ENCODE results near the gene RTN4.

RTN4 gene

DNA sequence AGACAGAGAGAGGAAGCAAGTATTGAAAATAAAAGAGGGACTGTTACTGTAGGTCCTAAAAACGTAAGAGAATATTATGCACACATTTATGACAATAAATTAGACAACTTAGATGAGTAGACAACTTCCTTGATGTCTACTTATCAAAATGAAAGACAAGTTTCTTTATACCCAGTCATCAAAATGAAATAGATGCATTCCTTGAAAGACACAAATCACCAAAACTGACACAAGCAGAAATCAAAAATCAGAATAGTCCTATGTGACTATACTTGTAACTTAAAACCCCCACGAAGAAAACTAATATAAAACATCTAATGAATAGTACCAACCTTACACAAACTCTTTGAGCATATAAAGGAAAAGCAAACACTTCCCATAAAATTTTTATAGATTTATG is 14.5 kb downstream of the RTN4 start:
- DNase-seq = no peak

DNA sequence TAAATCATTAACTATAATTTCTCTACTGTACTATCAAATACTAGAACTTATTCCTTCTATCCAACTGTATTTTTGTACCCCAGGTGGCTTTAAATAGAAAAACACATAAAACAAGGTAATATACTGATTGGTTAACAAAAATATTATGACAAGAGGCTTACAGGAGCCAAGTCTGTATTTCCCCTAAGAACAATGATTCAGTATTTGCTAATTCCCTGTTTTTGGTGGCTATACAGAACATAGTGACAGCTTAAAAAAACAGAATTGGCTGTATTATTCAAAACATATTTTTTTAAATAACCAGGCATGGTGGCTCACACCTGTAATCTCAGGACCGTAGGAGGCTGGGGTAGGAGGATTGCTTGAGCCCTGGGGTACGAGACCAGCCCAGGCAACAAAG is 16.3 kb downstream of the RTN4 start:
- DNase-seq = no peak

DNA sequence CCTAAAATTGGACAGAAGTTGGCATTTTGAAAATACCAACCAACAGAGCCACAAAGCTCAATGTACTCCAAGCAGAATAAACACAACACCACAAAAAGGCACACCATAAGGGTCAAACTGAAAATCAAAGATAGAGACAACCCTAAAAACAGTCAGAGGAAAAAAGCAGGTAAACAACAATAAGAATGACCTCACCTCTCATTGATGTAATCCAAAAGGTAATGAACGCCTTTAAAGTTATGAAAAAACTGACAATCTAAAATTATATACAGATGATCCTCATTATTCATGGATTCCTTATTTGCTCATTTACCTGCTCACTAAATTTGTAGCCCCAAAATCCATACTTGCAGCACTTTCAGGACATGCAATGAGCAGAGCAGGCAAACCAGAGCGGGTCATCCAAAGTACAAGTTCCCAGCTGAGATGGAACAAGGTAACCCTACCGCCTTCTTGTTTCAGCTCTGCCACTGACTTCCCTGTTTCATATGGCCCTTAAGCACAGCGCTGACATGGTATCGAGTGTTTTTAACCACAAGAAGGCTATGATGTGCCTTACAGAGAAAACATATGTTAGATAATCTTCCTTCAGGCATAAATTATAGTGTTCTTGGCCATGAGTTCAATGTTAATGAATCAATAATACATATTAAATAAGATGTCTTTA is 17.0 kb downstream of the RTN4 start:
- DNase-seq = no peak

DNA sequence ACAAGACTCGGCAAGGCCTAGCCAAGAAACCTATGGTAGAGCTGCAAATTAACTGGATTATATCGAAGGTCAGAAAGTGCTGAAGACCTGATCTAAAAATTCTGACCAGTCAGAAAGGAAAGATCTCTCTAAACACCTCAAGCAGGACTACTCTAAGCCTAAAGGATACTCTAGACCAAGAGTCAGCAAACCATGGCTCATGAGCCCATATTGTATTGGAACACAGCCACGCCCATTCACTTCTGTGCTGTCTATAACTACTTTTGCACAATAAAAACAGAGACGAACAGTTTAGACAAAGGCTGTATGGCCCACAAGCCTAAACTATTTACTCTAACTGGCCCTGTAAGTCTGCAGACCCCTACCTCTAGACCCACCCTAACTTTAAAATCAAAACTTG is 18.7 kb downstream of the RTN4 start:
- no peak for DNase-seq

DNA sequence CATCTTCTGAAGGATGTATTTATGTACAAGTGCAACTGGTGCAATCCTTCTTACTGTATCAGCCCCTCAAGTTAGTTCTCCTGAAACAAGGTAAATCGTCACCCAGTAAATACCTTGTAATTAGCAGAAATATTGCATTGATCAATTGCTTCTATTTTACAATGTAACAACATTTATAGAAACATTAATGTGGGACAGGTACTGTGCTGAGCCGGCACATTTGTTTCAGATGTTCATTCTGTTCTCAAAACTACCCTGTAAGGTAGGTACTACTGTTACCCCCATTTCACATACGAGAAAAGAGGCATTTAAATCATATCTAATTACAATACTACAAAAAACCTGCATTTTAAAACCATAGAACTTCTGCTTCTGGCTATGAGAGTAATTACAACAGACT is 19.5 kb downstream of the RTN4 start:
- DNase-seq = no peak

DNA sequence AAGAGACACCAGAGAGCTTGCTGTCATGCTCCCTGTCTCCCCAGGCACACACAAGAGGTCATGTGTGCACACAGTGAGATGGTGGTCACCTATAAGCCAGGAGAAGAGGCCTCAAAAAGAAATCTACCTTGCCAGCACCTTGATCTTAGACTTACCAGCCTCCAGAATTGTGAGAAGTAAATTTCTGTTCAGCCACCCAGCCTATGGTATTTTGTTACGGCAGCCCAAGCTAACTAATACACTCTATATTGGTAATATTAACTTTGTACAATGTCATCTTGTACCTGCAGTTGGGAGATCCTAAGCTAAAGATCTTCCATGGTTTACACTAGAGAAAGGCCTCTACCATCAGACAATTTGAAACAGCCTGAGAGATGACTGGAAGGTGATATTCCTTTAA is 21.2 kb downstream of the RTN4 start:
- no peak for DNase-seq

DNA sequence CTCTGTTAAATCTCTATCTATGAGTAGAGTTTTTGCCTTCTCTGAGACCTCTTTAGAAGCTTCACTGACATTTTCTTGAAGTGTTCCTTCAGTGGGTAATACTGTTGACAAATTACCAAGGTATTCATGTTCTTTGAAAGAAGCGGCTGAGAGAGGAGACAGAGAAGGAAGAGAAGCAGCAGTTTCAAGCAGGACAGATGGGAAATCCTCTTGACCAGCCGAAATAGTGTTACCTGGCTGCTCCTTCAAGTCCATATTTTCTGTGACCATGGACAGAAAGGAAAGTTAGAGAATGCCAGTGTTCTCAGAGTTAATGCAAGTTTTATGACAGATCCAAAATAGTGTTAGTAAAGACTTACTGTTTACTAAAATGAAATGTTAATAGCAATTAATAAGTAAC is 23.0 kb downstream of the RTN4 start:
- DNase-seq = no peak

DNA sequence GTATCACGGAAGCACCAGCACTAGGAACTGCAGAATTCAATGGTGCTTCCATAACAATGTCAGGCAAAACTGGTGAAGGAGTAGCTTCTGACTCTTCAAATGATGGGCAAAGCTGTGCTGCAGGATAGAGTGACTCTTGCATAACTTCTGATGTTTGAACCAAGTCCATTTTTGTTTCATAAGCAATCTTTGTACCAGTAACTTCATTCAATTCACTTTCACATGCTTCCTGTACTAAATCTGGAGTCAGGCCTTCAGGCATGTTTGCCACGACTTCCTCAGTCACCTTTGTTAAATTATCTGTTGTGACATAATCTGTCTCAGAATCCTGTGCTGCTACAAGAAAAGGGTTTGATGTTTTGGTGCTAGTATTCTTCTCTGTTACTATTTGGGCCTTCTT is 24.0 kb downstream of the RTN4 start:
- no peak for DNase-seq

DNA sequence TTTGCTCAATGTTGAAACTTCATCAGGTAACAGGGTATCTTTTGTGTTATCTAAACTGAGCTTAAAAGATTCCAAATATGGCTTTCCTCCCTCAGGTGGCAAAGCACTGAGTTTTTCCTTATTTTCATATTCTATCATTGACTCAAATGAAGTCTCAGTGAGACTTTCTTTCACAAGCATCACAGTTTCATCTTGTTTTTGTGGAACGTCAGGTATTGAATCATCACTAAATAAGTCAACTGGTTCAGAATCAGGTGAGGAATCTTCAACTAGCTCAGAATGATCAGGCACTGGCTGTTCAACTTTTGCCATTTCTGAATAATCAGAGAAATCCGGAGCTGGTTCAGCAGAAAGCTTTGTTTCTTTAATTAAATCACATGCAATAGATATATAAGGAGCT is 24.6 kb downstream of the RTN4 start:
- no peak for DNase-seq

DNA sequence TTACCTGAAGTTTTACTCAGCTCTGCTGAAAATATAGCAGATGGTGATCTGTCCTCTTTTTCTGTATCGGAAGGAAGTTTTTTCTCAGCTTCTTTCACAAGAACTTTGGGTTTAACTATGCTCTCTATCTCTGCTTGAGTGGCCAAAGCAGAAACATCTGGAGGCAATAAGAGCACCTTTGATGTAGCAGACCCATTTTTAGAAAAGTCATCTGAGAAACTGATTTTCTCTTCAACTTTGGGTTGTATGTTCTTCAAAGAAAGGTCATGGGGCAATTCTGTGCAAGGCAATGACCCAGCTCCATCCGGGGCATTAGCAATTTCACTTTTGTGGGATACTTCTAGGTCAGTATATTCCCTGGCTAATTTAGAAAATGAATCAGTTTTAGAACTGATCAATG is 25.2 kb downstream of the RTN4 start:
- DNase-seq = no peak

DNA sequence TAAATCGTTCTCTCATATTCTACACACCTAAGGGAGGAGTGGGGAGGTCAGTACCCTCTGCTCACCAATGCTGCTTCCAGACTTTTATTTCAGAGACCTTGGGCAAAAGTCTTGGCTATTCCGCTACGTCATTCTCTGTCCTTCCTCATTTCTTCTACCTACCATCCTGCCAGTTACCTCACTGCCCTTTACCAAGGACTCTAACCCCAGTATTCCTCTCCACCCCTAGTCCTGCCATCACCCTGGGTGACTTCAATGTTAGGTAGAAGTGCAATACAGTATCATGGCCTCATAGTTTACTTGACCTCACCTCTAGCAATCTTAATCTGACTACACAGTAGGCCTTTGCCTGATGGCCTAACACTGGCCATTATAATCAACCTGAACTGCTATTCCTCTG is 27.8 kb downstream of the RTN4 start:
- DNase-seq = no peak

DNA sequence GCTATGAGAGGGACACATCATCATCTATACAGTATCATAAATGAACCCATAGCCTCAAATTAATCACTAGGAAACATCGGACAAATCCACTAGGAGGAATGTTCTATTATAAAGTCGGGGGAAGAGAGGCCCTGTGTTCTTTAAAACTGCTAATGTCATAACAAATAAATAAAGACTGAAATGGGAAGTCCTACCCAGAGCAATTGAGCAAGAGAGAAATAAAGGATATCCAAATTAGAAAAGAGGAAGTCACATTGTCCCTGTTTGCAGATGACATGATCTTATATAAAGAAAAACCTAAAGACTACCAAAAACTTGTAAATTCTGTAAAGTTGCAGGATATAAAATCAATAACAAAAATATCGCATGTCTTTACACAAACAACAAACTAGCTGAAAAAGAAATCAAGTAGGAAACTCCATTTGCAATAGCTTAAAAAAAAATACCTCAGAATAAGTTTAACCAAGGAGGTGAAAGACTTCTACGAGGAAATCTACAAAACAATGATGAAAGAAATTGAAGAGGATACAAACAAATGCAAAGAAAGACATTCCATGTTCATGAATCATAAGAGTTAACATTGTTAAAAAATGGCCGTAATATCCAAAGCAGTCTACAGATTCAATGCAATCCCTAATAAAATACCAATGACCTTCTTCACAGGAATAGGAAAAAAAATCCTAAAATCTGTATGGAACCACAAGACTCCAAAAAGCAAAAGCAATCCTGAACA is 30.6 kb downstream of the RTN4 start:
- DNase-seq = no peak

DNA sequence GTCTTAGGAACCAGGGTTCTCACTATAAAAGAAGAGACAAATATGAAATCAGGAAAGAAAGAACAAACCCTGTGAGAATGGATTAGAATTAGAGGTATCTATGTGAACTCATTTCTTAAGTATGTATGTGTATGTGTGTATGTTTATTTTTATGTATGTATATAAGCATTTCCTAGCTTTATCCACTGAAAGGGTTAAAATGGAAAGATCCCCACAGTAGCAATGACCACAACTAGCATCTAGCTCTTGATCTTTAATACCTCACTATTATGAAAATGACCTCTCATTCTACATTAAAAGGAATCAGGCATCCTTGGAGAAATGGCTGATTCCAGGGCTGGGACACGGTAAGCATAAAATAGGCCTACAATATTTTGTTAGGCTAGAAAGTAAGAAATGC is 31.6 kb downstream of the RTN4 start:
- DNase-seq = no peak

DNA sequence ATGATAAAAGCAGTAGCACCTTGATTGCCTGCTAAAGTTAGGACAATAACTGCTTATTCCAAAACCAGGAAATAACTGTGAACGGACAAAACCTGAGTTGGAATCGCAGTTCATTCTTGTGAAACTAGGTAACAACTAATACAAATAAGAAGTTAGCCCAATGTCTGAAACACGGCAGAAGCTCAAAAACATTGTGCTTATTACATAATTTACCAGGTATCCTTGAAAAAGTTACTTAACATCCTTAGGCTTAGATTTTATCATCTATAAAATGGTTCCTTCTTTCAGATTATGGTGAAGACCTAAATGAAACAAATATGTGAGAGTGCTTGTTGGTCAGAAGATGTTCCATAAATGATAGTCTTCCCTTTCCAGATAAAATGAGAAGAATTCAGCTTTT is 32.4 kb downstream of the RTN4 start:
- DNase-seq = no peak

DNA sequence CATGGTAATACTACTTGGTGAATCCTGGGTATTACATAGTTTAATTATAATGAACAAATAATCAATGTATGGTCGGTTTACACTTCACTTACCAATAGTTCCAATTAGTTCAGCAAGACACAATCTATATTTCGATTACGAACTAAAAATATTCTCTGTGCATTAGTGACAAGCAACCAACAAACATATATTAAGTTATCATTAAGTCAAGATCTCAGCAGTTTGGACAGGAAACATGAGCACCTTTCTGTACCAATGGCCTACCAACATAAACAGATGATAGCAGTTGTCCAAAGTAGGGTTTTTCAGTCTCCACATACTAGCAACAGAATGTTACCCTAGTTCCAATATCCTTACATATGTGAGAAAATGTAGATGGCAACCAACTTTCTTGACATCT is 32.8 kb downstream of the RTN4 start:
- DNase-seq = no peak

DNA sequence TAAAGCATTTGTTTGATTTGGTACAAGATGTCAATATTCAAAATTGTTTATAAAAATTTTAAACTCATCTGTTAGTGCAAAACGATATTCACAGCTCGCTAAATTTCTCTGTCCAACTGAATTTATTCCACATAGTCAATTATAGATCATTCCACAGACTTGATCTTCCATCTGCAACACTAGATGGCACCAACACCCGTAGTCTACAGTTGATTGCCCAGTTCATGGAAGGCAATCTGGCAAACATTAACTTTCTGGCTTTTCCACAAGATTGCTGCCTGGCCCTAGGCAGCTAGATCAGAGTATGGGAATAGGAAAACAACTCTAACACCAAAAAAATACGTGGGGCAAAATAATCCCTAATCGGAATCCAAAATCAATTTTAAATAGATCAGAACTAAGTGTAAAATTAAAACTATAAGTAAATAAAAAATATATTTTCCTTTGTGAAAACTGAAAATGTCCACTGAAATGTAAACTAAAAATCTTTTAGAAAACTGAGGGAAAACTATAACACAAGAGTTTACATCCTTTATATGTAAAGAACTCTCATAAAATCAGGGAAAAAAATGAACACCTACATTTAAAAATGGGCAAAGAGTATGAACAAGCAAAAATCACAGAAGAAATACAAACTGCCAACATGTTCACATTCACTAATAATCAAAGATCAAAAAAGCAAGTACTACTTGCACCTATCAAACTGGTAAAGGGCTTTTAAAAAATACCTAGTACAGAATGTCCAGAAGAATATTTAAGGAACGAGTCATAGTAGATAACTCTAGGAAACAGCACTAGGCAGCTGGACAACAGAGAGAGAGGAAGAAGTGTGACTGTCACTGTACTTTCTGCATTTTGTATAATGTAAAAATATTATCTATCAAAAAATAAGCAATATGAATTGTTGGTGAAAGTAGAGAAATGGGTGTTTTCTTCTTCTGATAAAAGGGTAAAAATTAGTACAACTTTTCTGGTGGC is 35.0 kb downstream of the RTN4 start:
- DNase-seq = peak; percentile 75

DNA sequence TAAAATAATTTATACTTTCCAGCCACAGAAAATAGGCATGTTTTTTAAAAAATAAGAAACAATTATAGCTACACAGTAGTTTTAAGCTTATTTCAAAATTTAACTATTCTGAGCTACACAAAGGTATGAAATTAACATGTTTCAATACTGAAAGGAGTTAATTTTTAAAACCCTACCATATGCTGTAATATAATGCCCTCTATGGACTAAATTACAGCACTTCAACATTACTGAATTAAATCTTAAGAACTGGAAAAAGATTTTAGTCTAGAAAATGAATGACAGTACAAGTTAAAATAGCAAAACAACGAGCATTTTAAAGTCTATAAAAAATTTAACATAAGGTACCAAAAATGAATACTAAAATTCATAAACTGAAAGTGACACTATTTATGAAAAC is 36.3 kb downstream of the RTN4 start:
- DNase-seq = no peak

DNA sequence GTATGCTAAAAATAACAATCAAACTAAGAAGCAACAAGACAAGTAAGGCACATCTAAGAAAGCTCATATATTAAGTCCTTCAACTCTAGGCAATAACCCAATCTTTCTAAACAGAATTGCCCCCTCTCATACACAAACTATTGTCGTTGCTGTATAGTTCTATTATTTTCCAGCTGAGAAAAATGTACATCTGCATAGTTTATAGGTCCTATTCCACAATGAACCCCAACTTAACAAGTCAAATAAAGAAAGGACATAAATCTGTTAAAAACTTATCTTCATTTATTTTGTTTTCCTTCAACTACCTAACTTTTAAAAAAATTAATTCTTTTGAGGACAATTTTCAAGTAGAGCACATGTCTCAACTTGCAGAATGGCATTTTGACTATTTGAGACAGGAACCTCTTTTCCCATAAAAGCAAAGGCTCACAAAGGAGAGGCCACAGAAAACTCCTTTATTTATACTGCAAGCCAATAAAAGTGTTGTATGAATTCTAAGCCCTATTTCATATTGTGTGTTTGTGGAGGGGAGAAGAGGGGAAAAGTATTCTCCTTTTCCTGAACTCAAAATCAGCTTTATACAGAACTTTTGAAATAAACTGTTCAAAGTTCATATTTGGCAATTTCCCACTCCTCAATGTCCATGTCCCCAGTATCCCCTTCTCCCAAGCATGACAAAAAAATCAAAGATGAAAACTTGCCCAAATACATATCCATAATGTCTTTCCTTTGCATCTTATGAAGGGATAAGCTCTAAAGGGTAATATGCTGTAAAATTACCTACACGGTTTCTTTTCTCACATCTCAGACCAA is 37.4 kb downstream of the RTN4 start:
- DNase-seq = no peak

DNA sequence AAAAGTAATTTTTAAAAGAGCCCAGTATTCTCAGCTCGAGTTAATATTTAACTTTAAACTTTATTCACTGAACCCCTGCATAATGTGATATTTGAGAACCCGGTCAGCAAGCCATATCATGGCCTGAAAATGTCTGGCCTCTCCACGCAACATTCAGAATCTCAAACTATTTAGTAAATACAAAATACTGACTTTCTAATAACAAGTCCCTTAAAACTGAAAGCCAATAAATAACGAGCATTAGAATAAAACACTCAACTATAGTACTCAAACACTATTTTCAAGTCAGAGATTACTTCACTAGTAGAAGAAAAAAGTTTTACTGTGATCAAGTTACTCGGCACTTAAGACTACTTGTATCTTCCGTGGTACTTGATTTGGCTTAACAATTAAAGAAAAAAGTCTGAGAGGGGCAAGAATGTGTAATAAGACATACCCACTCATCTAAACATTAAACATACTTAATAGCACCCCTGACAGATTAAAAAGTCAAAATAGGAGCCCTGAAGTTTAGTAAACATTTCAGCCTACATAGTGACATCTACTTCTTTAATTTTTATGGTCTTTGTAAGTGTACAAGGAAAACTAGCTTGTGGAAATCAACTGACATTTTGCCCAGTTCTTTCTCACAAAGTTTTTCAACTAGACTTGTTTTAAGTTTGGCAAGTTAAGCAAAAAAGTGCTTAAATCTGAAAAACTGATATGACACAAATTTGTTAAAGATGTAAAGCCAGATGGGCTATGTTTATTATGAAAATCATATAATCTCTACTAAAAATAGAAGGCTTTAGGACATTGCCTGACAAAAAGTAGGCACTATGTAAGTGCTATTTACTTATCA is 38.2 kb downstream of the RTN4 start:
- DNase-seq = no peak

DNA sequence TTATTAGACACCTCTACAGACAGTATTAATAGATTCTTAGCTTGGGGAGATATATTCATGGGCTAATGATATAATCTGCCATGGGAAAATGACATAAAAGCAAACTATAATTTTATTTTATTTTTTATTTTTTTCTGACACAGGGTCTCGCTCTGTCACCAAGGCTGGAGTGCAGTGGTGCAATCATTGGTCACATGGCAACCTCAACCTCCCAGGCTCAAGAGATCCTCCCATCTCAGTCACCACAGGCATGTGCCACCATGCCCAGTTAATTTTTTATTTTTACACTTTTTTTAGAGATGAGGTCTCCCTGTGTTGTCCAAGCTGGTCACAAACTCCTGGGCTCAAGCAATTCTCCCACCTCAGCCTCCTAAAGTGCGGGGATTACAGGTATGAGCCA is 39.3 kb downstream of the RTN4 start:
- no peak for DNase-seq

DNA sequence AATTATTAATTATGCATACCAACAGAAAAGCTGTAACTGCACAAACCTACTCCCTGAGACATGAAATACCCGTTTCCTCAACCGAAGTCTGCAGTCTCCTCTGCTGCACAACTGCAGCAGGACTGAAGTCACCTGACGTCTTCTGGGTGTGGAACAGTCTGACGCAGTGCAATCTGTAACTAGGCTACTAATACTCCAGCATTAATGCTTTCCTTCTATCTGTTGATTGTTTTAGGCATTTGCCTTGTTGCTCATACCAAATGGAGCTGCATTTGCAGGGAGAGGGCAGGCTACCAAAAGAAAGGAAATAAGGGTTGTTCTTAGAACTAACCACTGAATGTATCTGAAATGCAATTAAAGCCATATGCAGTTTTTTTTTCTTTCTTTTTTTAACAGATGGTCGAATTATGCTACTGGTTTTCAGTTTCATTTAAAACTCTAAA is 40.1 kb downstream of the RTN4 start:
- peak; percentile 52 for DNase-seq
